GM12891 (cell line): ENCODE measurements around the gene DOCK10.

ENCODE experiments used
- POLR2A ChIP-seq: IDR thresholded peaks from 2 replicates; pipeline ENCODE4 v1.6.1; 2011; ENCODE audit warnings: low read depth, low read length, control low read depth
- POLR2AphosphoS5 ChIP-seq: IDR thresholded peaks from 2 replicates; pipeline ENCODE4 v1.6.1; 2011; ENCODE audit warnings: low read depth, low read length, control low read depth
- POU2F2 ChIP-seq: IDR thresholded peaks from 2 replicates; pipeline ENCODE4 v1.6.1; 2011; ENCODE audit warnings: low read depth, mild to moderate bottlenecking, control low read depth, low read length, moderate library complexity
- SPI1 ChIP-seq: IDR thresholded peaks from 2 replicates; pipeline ENCODE4 v1.6.1; 2011; ENCODE audit warnings: low read depth, low read length, control low read depth

GRCh38 chr2:225019105-225019504 lies 23.2 kb downstream of the DOCK10 start:
- TF ChIP-seq POLR2A, result no peak
- TF ChIP-seq POLR2AphosphoS5, result no peak
- TF ChIP-seq POU2F2, result no peak
- no peak for TF ChIP-seq SPI1
